B cell (primary cell): ENCODE measurements around the gene ARID3B. TPM values are rescaled to one million over a fixed set of nuclear protein-coding genes. Genes with fewer than 3 reads are reported as not detected.
A peak's percentile ranks its signal among the peaks of the same experiment; 100 is the strongest.

Source experiments
- ATAC-seq: fragments of 200-7000 bp; cut with Tn5 transposase; one replicate; pipeline ENCODE4 v1.10.0; 2021; ENCODE audit warnings: low read depth, mild to moderate bottlenecking, moderate number of reproducible peaks, moderate library complexity
- CTCF ChIA-PET: fragments of 350-600 bp; sonication (Branson Sonifier 250); formaldehyde crosslinking; loops from one replicate; lab custom pipeline; 2021; ENCODE audit warnings: antibody characterized with exemption, inconsistent platforms; lab: Charles Lee
- POLR2A ChIA-PET: fragments of 350-600 bp; sonication (Branson Sonifier 250); formaldehyde crosslinking; loops from one replicate; lab custom pipeline; 2021; ENCODE audit warnings: antibody characterized with exemption; lab: Charles Lee
- DNase-seq: peaks from one replicate; pipeline ENCODE4 v3.0.0; 2013
- H2AFZ ChIP-seq: 2 replicates; pipeline ENCODE4 v1.6.1; 2012; ENCODE audit warnings: mild to moderate bottlenecking, low read depth, low read length; ENCODE audit not compliant: insufficient read depth, poor library complexity, severe bottlenecking
- H3K27ac ChIP-seq, 2 donors: 1 replicate in 1 of 2; 2 replicates in 1 of 2; pipeline ENCODE4 v1.5.1; 2012 to 2013; ENCODE audit warnings: low read length in 2 of 2, mild to moderate bottlenecking in 2 of 2, moderate library complexity in 1 of 2
- H3K27me3 ChIP-seq, 4 experiments: fragments of 200-600 bp in 1 of 4; sonication (generic) in 1 of 4; replicated peaks in 1 of 4; 1 replicate in 2 of 4; 2 replicates in 2 of 4; pipeline versions ENCODE4 v1.6.1 to v1.7.0; 2013 to 2016; ENCODE audit warnings: low read length in 3 of 4, mild to moderate bottlenecking in 2 of 4, mixed read lengths in 1 of 4, moderate library complexity in 1 of 4; ENCODE audit not compliant: insufficient read depth in 4 of 4, control insufficient read depth in 3 of 4; ENCODE audit errors: control extremely low read depth in 1 of 4
- H3K36me3 ChIP-seq, 2 experiments: replicated peaks in 1 of 2; 1 replicate in 1 of 2; 2 replicates in 1 of 2; pipeline versions ENCODE4 v1.6.1 to v1.7.1; 2013; ENCODE audit warnings: low read length in 1 of 2; ENCODE audit not compliant: insufficient read depth in 2 of 2, control insufficient read depth in 1 of 2; ENCODE audit errors: control extremely low read depth in 1 of 2, extremely low read depth in 1 of 2
- H3K4me1 ChIP-seq, 2 donors: fragments of 200-600 bp in 1 of 2; sonication (generic) in 1 of 2; 1 replicate in 1 of 2; 2 replicates in 1 of 2; pipeline versions ENCODE4 v1.5.1 to v1.6.1; 2013 to 2017; ENCODE audit warnings: low read length in 2 of 2; ENCODE audit not compliant: control insufficient read depth in 2 of 2, insufficient read depth in 2 of 2
- H3K4me2 ChIP-seq: replicated peaks from 2 replicates; pipeline ENCODE3; 2012; ENCODE audit warnings: mild to moderate bottlenecking, low read depth, low read length; ENCODE audit not compliant: poor library complexity, severe bottlenecking
- H3K4me3 ChIP-seq, 5 experiments: fragments of 200-600 bp in 1 of 5; sonication (generic) in 1 of 5; 1 replicate in 3 of 5; 2 replicates in 2 of 5; pipeline versions ENCODE4 v1.5.1 to v1.7.0; 2011 to 2016; ENCODE audit warnings: low read length in 4 of 5, mild to moderate bottlenecking in 4 of 5, low read depth in 2 of 5, control low read depth in 1 of 5, moderate library complexity in 1 of 5; ENCODE audit not compliant: insufficient read depth in 1 of 5; ENCODE audit errors: control extremely low read depth in 1 of 5, extremely low read depth in 1 of 5
- H3K79me2 ChIP-seq: fragments of 200-600 bp; sonication (generic); one replicate; pipeline ENCODE4 v1.6.0; 2016; ENCODE audit warnings: low read length; ENCODE audit not compliant: control insufficient read depth, insufficient read depth
- H3K9ac ChIP-seq: fragments of 200-600 bp; sonication (generic); 2 replicates; pipeline ENCODE4 v1.6.1; 2017; ENCODE audit warnings: mild to moderate bottlenecking, low read length, moderate library complexity
- H3K9me3 ChIP-seq, 3 donors: one replicate each; pipeline versions ENCODE4 v1.6.1 to v1.7.1; 2013; ENCODE audit warnings: low read length in 2 of 3; ENCODE audit not compliant: control insufficient read depth in 2 of 3, insufficient read depth in 1 of 3; ENCODE audit errors: control extremely low read depth in 1 of 3
- H4K20me1 ChIP-seq: 2 replicates; pipeline ENCODE4 v1.6.0; 2012; ENCODE audit warnings: mild to moderate bottlenecking, low read length; ENCODE audit not compliant: insufficient read depth, control insufficient read depth, poor library complexity, severe bottlenecking
- H3K27ac Mint-ChIP-seq: one replicate; pipeline ENCODE4 v1.8.0; 2021; ENCODE audit warnings: mixed read lengths
- H3K27me3 Mint-ChIP-seq: one replicate; pipeline ENCODE4 v1.8.0; 2021; ENCODE audit warnings: mixed read lengths
- H3K4me1 Mint-ChIP-seq: one replicate; pipeline ENCODE4 v1.8.0; 2021; ENCODE audit warnings: mixed read lengths
- H3K4me3 Mint-ChIP-seq: one replicate; pipeline ENCODE4 v1.8.0; 2021; ENCODE audit warnings: mixed read lengths
- H3K9me3 Mint-ChIP-seq: one replicate; pipeline ENCODE4 v1.8.0; 2022; ENCODE audit warnings: mixed read lengths; ENCODE audit not compliant: insufficient read depth
- EZH2 ChIP-seq: IDR thresholded peaks from 2 replicates; pipeline ENCODE4 v1.6.1; 2012; ENCODE audit warnings: borderline replicate concordance, low read depth, mild to moderate bottlenecking, moderate library complexity, low read length; ENCODE audit not compliant: insufficient read depth, poor library complexity, severe bottlenecking
- WGBS: methylation state at CpG from one replicate; pipeline ENCODE4 v1.1.5; 2013; ENCODE audit warnings: missing lambda C conversion rate; ENCODE audit not compliant: insufficient coverage; 5-methylcytosine and 5-hydroxymethylcytosine counted together
- intact Hi-C: fragments of 100-400 bp; cut with micrococcal nuclease; formaldehyde crosslinking; loops from one replicate; pipeline ENCODE4 v1.10.0; 2022
- polyA plus RNA-seq: library from polyadenylated mRNA; depleted of rRNA; stranded (reverse); fragments of >200 nt; gene quantifications from 2 replicates; pipeline ENCODE4 v1.2.3, GENCODE V29; 2012
- total RNA-seq, 2 donors: library from RNA; stranded (reverse); fragments of 120-200 nt in 1 of 2; gene quantifications; 1 replicate in 1 of 2; 2 replicates in 1 of 2; pipeline versions ENCODE4 v1.2.3 to v1.2.4, GENCODE V29; 2013 to 2022
- TF ChIP-seq, protein P1 (sequence below): fragments of 200-600 bp; IDR thresholded peaks from one replicate; pipeline ENCODE4 v1.8.0; 2022; ENCODE audit warnings: antibody characterized with exemption, mild to moderate bottlenecking

The ARID3B gene
- total and polyA plus RNA-seq, 2 donors (not counting 1 experiment from before 2014, with no cell fraction given), result 23.0 to 31.0 TPM

DNA sequence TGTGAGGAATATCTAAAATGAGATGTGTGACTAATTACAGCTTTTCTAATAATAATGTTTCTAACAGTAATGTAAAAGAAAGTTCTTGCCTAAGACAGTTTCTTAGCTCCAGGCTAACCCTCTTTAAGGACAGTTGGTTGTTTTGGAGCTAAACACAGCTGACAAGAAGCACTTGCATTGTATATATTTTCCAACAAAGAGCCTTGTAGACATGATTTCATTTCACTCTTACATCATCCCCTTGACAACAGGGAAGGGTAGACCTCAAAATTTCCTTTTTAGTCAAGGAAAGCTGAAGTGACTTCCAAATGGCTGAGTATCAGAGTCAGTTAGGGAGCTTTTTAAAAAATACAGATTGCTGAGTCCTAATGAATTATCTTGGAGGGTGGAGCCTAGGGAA is 4.1 kb downstream of the ARID3B start:
- ChIA-PET CTCF (interaction anchor here (0.5 to 2.1 kb wide), 9 partner anchors 20 to 428 kb away, joined by 3 to 8 read pairs (median 5); no protein-coding TSS in a partner anchor), POLR2A (interaction anchor here (1.1 to 1.8 kb wide), 2 partner anchors 67 to 70 kb away, joined by 4 read pairs; no protein-coding TSS in a partner anchor)
- no peak for DNase-seq
- Mint-ChIP-seq H3K9me3 (no peaks in the 10 kb centered on the region), H3K27me3 (no peaks in the 10 kb centered on the region), H3K4me1 (peaks cover 56% of the 10 kb centered on the region), H3K27ac (peak overlapping the region; percentile 16), H3K4me3 (no peak overlapping the region)
- H3K4me3 ChIP-seq, result no peak overlapping the region
- peaks cover 50% of the 10 kb centered on the region for H3K79me2 ChIP-seq
- peaks cover 32 to 46% of the 10 kb centered on the region in 2 donors for H3K4me1 ChIP-seq
- intact Hi-C loops, result no loop called here
- H3K9me3 ChIP-seq, result no peaks in the 10 kb centered on the region
- no peak overlapping the region for H2AFZ ChIP-seq
- H3K9ac ChIP-seq, result no peak overlapping the region
- TF ChIP-seq, protein P1, sequence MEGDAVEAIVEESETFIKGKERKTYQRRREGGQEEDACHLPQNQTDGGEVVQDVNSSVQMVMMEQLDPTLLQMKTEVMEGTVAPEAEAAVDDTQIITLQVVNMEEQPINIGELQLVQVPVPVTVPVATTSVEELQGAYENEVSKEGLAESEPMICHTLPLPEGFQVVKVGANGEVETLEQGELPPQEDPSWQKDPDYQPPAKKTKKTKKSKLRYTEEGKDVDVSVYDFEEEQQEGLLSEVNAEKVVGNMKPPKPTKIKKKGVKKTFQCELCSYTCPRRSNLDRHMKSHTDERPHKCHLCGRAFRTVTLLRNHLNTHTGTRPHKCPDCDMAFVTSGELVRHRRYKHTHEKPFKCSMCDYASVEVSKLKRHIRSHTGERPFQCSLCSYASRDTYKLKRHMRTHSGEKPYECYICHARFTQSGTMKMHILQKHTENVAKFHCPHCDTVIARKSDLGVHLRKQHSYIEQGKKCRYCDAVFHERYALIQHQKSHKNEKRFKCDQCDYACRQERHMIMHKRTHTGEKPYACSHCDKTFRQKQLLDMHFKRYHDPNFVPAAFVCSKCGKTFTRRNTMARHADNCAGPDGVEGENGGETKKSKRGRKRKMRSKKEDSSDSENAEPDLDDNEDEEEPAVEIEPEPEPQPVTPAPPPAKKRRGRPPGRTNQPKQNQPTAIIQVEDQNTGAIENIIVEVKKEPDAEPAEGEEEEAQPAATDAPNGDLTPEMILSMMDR, result no peak
- no peak for TF ChIP-seq EZH2
- H3K4me2 ChIP-seq, result no peak overlapping the region
- peaks cover 1 to 33% of the 10 kb centered on the region in 2 experiments for H3K36me3 ChIP-seq
- ATAC-seq, result no peak
- peaks cover 27% of the 10 kb centered on the region for H4K20me1 ChIP-seq
- H3K27ac ChIP-seq, result no peak overlapping the region
- no peaks in the 10 kb centered on the region for H3K27me3 ChIP-seq

DNA sequence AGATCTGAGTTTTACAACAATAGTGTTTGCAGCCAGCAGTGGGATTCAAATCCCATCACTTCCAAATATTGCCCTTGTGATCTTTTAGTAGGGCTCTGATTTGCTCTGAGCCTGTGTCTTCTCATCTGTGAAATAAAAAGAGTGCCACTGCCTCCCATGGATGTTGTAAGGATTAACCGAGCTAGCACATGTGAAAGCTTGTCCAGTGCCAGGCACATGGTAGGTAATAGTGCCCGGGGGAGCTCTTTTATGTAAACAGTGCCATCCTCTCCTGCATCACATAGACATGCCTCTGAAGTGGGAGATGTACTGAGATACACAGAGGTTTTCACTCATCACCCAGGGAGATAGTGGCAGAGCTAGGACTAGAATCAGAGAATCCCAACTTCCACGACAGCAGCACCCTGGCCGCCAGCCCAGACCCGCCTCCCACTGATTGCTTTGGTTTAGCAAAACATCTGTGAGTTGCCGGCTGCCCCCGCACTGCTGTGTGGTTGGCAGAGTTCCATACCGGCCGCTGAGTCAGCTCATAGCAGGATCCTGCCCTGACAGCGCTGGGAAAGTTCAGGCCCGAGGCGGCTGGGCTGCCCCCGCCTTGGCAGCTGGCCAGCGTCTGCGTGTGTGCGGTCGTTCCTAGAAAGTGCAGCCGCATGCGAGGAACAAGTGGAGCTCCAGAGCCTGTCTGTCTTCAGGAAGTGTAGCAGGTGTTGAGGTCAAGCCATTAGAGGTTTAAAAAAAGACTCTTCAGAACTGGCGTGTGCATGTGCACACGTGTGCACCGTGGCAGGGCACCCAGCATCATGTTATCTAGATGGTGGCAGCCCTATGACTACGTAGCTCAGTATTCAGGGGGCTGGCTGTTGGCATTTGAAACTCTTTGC is 5.0 kb downstream of the ARID3B start:
- Mint-ChIP-seq H3K27me3 (no peaks in the 10 kb centered on the region), H3K27ac (peak overlapping the region; percentile 81), H3K4me1 (peaks cover 50% of the 10 kb centered on the region), H3K4me3 (peak overlapping the region; percentile 50), H3K9me3 (no peaks in the 10 kb centered on the region)
- H3K4me2 ChIP-seq, result peak overlapping the region; percentile 56
- peaks cover 28 to 42% of the 10 kb centered on the region in 2 donors for H3K4me1 ChIP-seq
- no peak overlapping the region for H2AFZ ChIP-seq
- 2% methylated on average over 21 of the region's 23 CpGs for WGBS
- CTCF ChIA-PET, result interaction anchor here (0.6 to 2.1 kb wide), 10 partner anchors 19 to 310 kb away, joined by 3 to 8 read pairs (median 4); no protein-coding TSS in a partner anchor
- DNase-seq (peak; percentile 69), ATAC-seq (peak; percentile 46)
- H4K20me1 ChIP-seq, result peaks cover 36% of the 10 kb centered on the region
- H3K9me3 ChIP-seq, result no peaks in the 10 kb centered on the region
- H3K9ac ChIP-seq, result no peak overlapping the region
- intact Hi-C loops, result no loop called here
- no peaks in the 10 kb centered on the region for H3K27me3 ChIP-seq
- POLR2A ChIA-PET, result interaction anchor here (1.1 to 1.8 kb wide), 2 partner anchors 66 to 69 kb away, joined by 4 read pairs; no protein-coding TSS in a partner anchor
- H3K27ac ChIP-seq, result no peak overlapping the region
- H3K36me3 ChIP-seq, result peaks cover 1 to 39% of the 10 kb centered on the region in 2 experiments
- peaks cover 58% of the 10 kb centered on the region for H3K79me2 ChIP-seq
- H3K4me3 ChIP-seq, result peak overlapping the region in 2 of 5 experiments; percentile 6 to 9
- TF ChIP-seq, protein P1, result no peak
- no peak for TF ChIP-seq EZH2
